Body of pancreas (tissue), 4 donors: Measurements from ENCODE around the gene NFIA.

ENCODE experiments used
- CTCF ChIP-seq, 7 experiments: fragments of 450-650 bp in 4 of 7; fragments of 200-600 bp in 3 of 7; sonication (generic) in 3 of 7; IDR thresholded peaks; one replicate each; pipeline ENCODE4 v1.5.1; 2016 to 2019; ENCODE audit warnings: antibody characterized with exemption in 7 of 7
- POLR2A ChIP-seq, 3 donors: fragments of 450-650 bp; IDR thresholded peaks; one replicate each; pipeline ENCODE4 v1.6.1; 2016; ENCODE audit warnings: antibody characterized with exemption in 3 of 3, mild to moderate bottlenecking in 2 of 3

DNA sequence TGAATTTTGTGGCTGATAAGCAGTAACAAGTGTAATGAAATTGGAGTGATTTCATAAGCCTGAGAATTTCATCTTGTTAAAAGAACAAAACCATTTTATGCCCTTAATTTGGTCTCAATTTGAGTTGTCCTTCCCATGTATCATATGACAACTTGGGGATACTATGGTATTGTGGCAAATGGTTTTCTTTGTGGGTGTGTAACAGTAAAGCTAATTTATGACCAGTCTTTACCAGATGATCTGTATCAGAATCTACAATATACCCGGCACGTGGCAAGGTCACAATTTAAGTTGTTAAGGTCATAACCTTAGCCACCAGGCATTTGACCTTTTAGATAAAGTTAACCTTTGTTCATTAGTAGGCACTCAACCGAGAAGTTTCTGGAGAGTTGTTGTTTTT is 9.1 kb downstream of the NFIA start:
- TF ChIP-seq CTCF (IDR thresholded peaks at IDR 0.05) (no peak), POLR2A (IDR thresholded peaks at IDR 0.05) (no peak)
